OCI-LY1 (cell line): Measurements from ENCODE around the gene VPS37C.

ENCODE experiments used
- H2AFZ ChIP-seq: fragments of 200-600 bp; sonication (generic), shearing (Covaris generic); 2 replicates; pipeline ENCODE4 v1.6.0; 2014; ENCODE audit warnings: antibody characterized with exemption, mild to moderate bottlenecking, low read length
- H3F3A ChIP-seq: fragments of 200-600 bp; sonication (generic), shearing (Covaris generic); 2 replicates; pipeline ENCODE4 v1.6.0; 2014; ENCODE audit warnings: mild to moderate bottlenecking, antibody characterized with exemption, low read length, moderate library complexity; ENCODE audit not compliant: insufficient read depth
- H3K27ac ChIP-seq: fragments of 200-600 bp; sonication (generic); 2 replicates; pipeline ENCODE4 v1.5.1; 2014; ENCODE audit warnings: low read length, mixed run types, mild to moderate bottlenecking, low read depth; ENCODE audit not compliant: poor library complexity, severe bottlenecking
- H3K27me3 ChIP-seq: fragments of 200-600 bp; sonication (generic); 2 replicates; pipeline ENCODE4 v1.6.0; 2014; ENCODE audit warnings: antibody characterized with exemption, mild to moderate bottlenecking, low read length, moderate library complexity; ENCODE audit not compliant: insufficient read depth
- H3K36me3 ChIP-seq: fragments of 200-600 bp; sonication (generic); 2 replicates; pipeline ENCODE4 v1.6.1; 2014; ENCODE audit warnings: mild to moderate bottlenecking, antibody characterized with exemption, low read length, moderate library complexity, mixed read lengths; ENCODE audit not compliant: insufficient read depth
- H3K4me1 ChIP-seq: fragments of 200-600 bp; sonication (generic); 2 replicates; pipeline ENCODE4 v1.5.1; 2014; ENCODE audit warnings: mild to moderate bottlenecking, low read length, moderate library complexity; ENCODE audit not compliant: insufficient read depth, severe bottlenecking
- H3K4me2 ChIP-seq: fragments of 200-600 bp; sonication (generic), shearing (Covaris generic); 2 replicates; pipeline ENCODE4 v1.6.1; 2014; ENCODE audit warnings: low read length
- H3K4me3 ChIP-seq: fragments of 200-600 bp; sonication (generic); 2 replicates; pipeline ENCODE4 v1.5.1; 2014; ENCODE audit warnings: low read length, low read depth, mild to moderate bottlenecking, mixed read lengths; ENCODE audit not compliant: poor library complexity, severe bottlenecking
- H3K79me2 ChIP-seq: fragments of 200-600 bp; shearing (Covaris generic); 2 replicates; pipeline ENCODE4 v1.6.1; 2016; ENCODE audit warnings: mixed run types, low read length, mixed read lengths; ENCODE audit not compliant: insufficient read depth
- H3K9ac ChIP-seq: fragments of 200-600 bp; sonication (generic), shearing (Covaris generic); 2 replicates; pipeline ENCODE4 v1.6.1; 2014; ENCODE audit warnings: mild to moderate bottlenecking, low read length, mixed read lengths
- H3K9me2 ChIP-seq: fragments of 200-600 bp; sonication (generic), shearing (Covaris generic); 2 replicates; pipeline ENCODE4 v1.6.1; 2014; ENCODE audit warnings: low read depth, mild to moderate bottlenecking, low read length, mixed read lengths
- H3K9me3 ChIP-seq: fragments of 200-600 bp; shearing (Covaris generic); 2 replicates; pipeline ENCODE4 v1.6.1; 2014; ENCODE audit warnings: low read length, mixed read lengths
- H4K20me1 ChIP-seq: fragments of 200-600 bp; sonication (generic), shearing (Covaris generic); 2 replicates; pipeline ENCODE4 v1.6.0; 2016; ENCODE audit warnings: mild to moderate bottlenecking, low read length; ENCODE audit not compliant: insufficient read depth
- CTCF ChIP-seq: fragments of 200-600 bp; sonication (generic), shearing (Covaris generic); IDR thresholded peaks from 2 replicates; pipeline ENCODE4 v1.5.1; 2017; ENCODE audit warnings: mild to moderate bottlenecking, antibody characterized with exemption, low read length, moderate library complexity, mixed read lengths
- EZH2 ChIP-seq: fragments of 200-600 bp; sonication (generic), shearing (Covaris generic); IDR thresholded peaks from 2 replicates; pipeline ENCODE4 v1.8.0; 2017; ENCODE audit warnings: borderline replicate concordance, mixed run types, mild to moderate bottlenecking, antibody characterized with exemption, low read length, moderate library complexity, mixed read lengths

Gene VPS37C

GRCh38 chr11:61117168-61117520 is 44.1 kb downstream of the VPS37C start:
- Histone ChIP-seq H3K9me3 (no peaks in the 10 kb centered on the region), H3K4me3 (no peak overlapping the region), H4K20me1 (no peaks in the 10 kb centered on the region), H3K4me2 (no peak overlapping the region), H3K27ac (no peak overlapping the region), H3K9me2 (no peaks in the 10 kb centered on the region), H2AFZ (no peak overlapping the region), H3K27me3 (no peaks in the 10 kb centered on the region), H3K36me3 (no peaks in the 10 kb centered on the region), H3K4me1 (peaks cover 12% of the 10 kb centered on the region), H3F3A (no peaks in the 10 kb centered on the region), H3K79me2 (no peaks in the 10 kb centered on the region), H3K9ac (no peak overlapping the region)
- TF ChIP-seq EZH2 (no peak), CTCF (no peak)

GRCh38 chr11:61116426-61117167 is 44.6 kb downstream of the VPS37C start:
- Histone ChIP-seq H3K27ac (no peak overlapping the region), H3K36me3 (no peaks in the 10 kb centered on the region)
- TF ChIP-seq EZH2: no peak
- no peak for TF ChIP-seq CTCF

GRCh38 chr11:61115498-61116224 is 45.6 kb downstream of the VPS37C start:
- no peaks in the 10 kb centered on the region for H3K27me3 ChIP-seq

More at GRCh38 chr11:61116426-61117167, 44.6 kb downstream of the VPS37C start:
- Histone ChIP-seq H3K9ac (no peak overlapping the region), H3K79me2 (no peaks in the 10 kb centered on the region), H3K4me3 (no peak overlapping the region), H4K20me1 (no peaks in the 10 kb centered on the region), H3K9me3 (no peaks in the 10 kb centered on the region), H3F3A (no peaks in the 10 kb centered on the region), H3K4me1 (peaks cover 12% of the 10 kb centered on the region), H2AFZ (no peak overlapping the region), H3K9me2 (no peaks in the 10 kb centered on the region), H3K27me3 (no peaks in the 10 kb centered on the region), H3K4me2 (no peak overlapping the region)

More at GRCh38 chr11:61115498-61116224, 45.6 kb downstream of the VPS37C start:
- no peaks in the 10 kb centered on the region for H4K20me1 ChIP-seq
- H3F3A ChIP-seq: no peaks in the 10 kb centered on the region
- H3K9me2 ChIP-seq: no peaks in the 10 kb centered on the region
- H2AFZ ChIP-seq: no peak overlapping the region
- no peak overlapping the region for H3K27ac ChIP-seq
- no peaks in the 10 kb centered on the region for H3K9me3 ChIP-seq
- peaks cover 8% of the 10 kb centered on the region for H3K4me1 ChIP-seq
- no peak overlapping the region for H3K4me2 ChIP-seq
- no peak overlapping the region for H3K9ac ChIP-seq
- TF ChIP-seq CTCF (no peak), EZH2 (no peak)
- no peaks in the 10 kb centered on the region for H3K36me3 ChIP-seq
- H3K79me2 ChIP-seq: no peaks in the 10 kb centered on the region
- no peak overlapping the region for H3K4me3 ChIP-seq
